NCI-H2029 (cell line): ENCODE results near the gene HDAC7.

Experiments used
- DNase-seq: peaks from one replicate; lab custom pipeline; 2025; lab: John Stamatoyannopoulos, UW

The HDAC7 gene

DNA sequence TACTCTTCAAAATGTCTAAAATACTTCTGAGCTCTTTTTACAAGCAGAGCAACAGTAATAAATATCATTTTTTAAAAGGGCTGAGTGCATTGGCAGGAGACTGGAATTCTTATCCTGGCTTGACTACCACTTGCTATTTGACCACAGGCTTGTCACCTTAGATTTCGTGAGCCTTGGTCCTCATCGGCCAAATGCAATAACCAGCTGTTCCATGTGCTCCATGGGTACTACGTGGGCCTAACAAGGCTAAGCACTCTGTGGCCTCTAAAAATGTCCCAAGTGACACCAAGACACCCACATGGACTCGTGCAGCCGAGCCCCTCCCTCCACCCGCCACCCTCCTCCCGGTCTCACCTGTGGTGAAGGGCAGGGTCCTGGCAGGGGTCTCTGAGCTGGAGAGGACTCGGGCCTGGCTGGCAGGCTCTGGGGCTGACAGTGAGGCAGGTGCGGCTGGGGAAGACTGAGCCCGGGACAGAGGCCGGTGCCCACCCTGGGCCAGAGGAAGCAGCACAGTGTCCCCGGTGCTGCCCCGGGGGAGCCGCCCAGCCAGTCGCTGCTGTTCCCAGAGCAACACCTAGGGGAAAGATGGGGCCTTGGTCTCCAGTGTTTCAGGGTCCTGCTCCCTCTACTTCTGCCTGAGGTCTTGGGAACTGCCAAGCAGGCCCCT, 26.6 kb downstream of the HDAC7 start:
- DNase-seq = no peak

GRCh38 chr12:47791874-47792273, 27.8 kb downstream of the HDAC7 start:
- DNase-seq = no peak

DNA sequence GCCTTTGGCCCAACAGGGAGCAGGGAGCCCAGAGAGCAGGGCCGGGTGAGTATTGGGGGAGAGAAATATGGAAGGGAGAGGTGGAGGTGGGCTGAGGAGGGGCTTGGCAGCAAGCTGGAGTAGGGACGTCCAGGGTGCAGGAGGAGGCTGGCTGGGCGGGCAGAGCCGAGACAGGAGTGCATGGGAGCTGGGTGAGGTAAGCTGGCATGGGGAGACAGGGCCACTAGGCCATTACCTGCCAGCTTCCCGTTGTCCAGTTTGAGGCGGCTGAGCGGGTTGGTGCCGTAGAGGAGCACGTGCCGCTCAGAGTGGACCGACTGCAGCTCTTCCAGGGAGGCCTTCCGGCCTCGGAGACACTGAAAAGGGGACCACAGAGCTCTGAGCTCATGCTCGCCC, 28.4 kb downstream of the HDAC7 start:
- no peak for DNase-seq

GRCh38 chr12:47790676-47791350, 28.9 kb downstream of the HDAC7 start:
- DNase-seq = no peak

DNA sequence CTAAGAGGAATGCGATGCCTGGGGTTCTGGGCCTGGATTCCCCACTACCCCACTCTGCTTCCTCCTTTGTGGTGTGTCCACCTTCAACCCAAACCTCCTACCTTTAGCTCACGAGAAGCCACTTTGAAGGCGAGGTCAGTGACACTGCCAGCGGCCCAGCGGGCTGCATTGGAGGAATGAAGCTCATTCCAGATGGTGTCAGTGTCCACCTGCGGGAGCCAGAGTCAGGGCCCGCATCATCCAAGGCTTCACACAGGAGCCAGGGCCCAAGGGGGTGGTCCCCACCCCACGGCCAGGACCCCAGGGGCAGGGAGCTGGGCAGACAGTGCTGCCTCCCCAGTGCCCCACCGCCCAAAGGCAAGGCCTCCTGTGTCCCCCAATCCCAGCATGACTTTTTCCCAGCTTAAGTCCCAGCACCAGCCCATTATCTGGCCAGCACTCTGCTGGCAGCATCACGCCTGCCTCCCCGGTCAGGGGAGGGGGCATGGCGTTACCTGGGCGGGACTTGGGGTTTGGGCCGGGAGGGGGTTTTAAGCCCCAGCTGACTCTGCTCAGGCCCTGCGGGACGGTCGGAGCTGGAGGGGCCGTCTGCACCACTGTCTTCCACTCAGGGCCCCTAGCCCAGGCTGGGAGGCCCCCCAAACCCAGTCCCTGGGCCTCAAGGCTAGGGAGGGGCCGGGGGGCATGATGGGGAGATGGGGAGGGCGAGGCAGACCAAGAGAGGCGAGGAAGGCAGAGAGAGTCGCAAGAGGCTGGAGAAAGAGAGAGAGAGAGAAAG, 29.8 kb downstream of the HDAC7 start:
- no peak for DNase-seq

GRCh38 chr12:47789141-47789540, 30.6 kb downstream of the HDAC7 start:
- DNase-seq = no peak

DNA sequence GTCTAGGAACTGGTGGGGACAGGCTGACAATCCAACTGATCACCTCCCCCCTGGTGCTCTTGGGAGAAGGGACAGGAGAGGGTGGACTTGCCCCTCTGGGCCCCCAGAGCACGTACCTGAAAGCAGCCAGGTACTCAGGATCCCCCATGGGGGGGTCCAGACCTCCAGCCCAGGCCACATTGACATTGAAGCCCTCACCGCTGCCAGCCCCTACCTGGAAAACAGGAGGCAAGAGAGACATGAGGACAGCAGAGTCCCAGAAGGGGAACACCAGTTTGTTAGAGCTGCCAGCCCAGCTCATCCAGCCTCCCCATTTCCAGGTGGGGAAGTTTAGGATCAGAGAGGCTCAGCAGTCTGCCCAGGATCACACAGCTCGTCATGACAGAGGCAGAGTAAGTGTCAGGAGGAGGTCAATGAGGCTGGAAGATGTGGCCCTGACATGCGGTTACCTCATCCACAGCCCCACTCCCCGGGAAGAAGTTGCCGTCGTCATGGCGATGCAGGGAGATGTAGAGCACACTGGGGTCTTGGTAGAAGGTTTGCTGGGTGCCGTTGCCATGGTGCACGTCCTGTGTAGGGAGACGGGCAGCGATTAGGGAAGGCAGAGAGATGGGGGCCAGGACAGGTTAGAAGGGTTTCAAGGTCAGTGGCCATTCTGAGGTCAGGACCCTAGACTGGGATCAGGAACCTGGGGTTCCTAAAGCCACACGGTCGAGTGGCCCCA, 31.9 kb downstream of the HDAC7 start:
- DNase-seq = no peak

- DNase-seq = no peak
These were observed 32.9 kb downstream of the HDAC7 start for GRCh38 chr12:47786662-47787280.

DNA sequence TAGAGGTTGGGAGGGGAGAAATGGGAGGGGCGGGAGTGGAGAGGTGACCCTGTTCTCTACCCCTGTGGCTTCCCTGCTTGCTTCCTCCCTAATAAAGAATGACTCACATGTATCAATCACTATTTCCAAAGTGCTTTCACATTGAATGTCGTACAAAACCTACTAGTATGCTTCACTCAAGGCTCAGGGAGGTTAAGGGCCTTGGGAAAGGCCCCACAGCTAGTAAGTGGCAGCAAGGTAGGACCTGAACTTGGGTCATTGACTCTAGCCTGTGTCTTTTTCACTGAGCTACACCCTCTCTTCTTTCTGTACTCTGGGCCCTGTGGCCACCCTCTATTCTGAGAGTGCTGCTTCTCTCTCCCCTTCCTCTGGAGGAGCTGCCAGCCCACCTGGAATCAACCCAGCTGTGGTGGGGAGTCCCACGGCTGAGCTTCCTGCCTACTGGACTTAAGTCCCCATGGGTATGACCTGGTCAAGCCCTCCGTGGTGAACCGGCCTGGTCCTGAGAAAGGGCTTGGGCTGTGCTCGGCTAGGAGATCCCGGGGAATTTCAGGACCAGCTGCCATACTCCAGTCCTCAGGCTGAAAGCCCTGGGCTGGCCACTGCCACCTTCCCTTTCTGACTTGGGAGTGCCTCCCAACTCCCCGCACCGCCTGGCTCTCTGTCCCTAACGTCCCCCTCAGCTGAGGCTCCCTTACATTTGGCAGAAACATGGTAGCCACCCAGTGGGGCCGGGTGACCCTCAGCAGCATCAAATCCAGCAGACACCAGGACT, 33.6 kb downstream of the HDAC7 start:
- no peak for DNase-seq

- no peak for DNase-seq
These were observed 34.4 kb downstream of the HDAC7 start for GRCh38 chr12:47785036-47785886.

DNA sequence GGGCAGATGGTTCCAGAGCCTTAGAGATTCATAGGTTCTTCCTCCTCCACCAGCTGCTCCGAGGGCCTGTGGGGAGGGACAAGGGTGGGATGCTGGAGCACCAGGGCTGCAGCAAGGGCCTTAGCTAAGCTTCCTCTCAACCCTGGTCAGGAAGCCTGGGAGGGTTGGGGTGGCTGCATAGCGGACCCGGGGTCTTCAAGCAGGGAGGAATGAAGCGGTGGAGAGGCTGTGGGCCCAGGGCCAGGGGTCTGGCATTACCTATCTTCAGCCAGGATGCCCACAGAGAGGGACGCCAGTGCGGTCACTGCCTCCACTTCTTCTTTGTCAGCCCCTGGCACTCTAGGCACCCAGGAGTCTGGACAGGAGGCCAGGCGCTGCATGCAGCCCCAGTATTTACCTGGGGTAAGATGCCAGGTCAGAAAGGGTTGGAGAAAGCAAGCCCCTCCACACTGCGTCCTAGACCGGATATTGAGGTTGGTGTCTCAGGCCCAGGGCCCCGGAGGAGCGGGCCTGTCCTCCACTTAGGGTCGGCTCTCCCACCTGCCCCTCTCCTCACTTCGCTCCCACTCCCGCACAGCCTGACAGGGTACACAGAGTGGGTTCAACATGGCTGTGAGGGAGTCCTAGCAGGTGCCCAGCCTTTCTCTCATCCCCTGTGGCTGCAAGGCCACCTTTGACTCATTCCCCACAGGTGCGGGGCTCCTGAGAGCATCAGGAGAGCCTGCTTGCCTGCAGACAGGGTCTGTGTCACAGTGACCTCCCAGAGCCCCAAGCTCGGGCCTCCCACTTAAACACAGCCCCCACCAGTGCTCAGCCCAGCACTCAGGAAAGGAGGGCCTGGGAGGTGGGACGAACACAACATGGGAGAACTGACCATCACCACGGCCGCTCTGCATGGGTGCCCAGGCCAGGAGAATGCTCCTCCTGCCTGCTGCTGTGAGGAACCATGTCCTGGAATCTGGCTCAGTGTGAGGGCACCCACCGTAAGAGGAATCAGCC, 35.6 kb downstream of the HDAC7 start:
- DNase-seq = no peak

DNA sequence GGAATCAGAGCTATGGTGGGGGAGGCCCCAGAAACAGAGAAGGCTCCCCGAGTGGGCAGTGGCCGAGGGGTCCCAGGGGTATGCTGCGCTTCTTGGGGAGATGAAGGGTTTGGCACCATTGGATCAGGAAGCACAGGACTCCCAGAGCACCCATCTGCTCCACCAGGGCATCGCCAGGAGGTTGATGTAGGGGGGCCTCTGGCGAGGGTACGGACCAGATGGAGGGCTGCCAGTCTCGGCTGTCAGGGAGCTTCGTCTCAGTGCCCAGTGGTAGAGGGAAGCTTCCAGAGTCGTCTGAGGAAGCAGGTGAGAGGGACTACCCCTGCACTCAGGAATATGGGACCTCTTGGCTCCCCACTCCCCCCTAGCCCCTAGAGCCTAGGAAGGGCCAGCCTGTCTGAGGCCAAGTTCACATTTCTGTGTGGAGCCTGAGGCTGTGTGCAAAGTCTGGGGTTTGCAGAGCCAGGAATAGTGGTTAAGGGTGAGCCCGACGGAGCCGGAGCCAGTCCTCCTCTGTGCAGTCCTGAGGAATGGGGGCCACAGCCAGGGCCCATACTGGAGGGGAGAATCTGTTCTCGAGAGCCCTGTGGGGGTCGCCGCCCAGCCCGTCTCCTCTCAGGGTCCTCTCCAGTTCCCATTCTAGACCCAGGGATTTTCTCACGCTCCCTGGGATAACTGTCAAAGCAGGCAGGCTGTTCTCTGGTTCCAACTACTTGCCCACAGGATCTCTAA, 36.5 kb downstream of the HDAC7 start:
- no peak for DNase-seq

- DNase-seq = no peak
These were observed 37.3 kb downstream of the HDAC7 start for GRCh38 chr12:47782372-47782770.

GRCh38 chr12:47781479-47782371, 38.0 kb downstream of the HDAC7 start:
- no peak for DNase-seq

DNA sequence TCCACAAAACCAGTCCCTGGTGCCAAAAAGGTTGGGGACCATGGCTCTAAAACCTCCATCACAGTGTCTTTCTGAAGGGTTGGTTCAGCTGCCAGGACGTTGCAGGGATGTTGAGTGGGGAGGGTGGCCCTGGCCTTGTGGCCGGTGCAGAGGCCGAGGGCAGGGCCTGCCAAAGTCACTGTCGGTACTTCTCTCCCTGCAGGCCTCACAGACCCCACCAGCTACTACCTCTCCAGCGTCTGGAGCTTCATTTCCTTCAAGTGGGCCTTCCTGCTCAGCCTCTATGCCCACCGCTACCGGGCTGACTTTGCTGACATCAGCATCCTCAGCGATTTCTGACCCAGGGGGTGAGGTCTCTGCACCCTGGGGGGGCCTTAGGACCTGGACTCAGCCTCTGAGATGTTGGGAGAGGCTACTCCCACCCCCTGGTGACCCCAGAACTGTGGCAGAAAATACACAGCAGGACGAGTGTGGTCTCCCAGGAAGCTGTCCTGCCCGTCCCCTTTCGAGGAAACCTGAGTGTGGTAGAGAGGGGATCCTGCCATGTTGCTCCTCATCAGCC, 39.7 kb downstream of the HDAC7 start:
- no peak for DNase-seq

GRCh38 chr12:47779301-47779942, 40.3 kb downstream of the HDAC7 start:
- DNase-seq = peak; percentile 55
